ENCODE results near the gene DENND1A.

DENND1A gene

GRCh38 chr9:123470121-123470782 lies 459.7 kb downstream of the DENND1A start:
- DNase-seq (ENCODE audit: low read depth in 2 of 2): no peak

GRCh38 chr9:123469282-123469681 lies 460.6 kb downstream of the DENND1A start:
- DNase-seq (ENCODE audit: low read depth in 2 of 2): no peak

GRCh38 chr9:123468541-123468940 lies 461.4 kb downstream of the DENND1A start:
- DNase-seq (ENCODE audit: low read depth in 2 of 2): no peak

GRCh38 chr9:123465304-123465703 lies 464.6 kb downstream of the DENND1A start:
- no peak for DNase-seq (ENCODE audit: low read depth in 2 of 2)

- no peak for DNase-seq (ENCODE audit: low read depth in 2 of 2)
Measured at GRCh38 chr9:123460091-123460490, 469.8 kb downstream of the DENND1A start.

GRCh38 chr9:123457583-123457982 lies 472.3 kb downstream of the DENND1A start:
- no peak for DNase-seq (ENCODE audit: low read depth in 2 of 2)

- DNase-seq (ENCODE audit: low read depth in 2 of 2): no peak
Measured at GRCh38 chr9:123456011-123456410, 473.9 kb downstream of the DENND1A start.

- DNase-seq (ENCODE audit: low read depth in 2 of 2): no peak
Measured at GRCh38 chr9:123455187-123455586, 474.7 kb downstream of the DENND1A start.

GRCh38 chr9:123454361-123454760 lies 475.6 kb downstream of the DENND1A start:
- no peak for DNase-seq (ENCODE audit: low read depth in 2 of 2)

- DNase-seq (ENCODE audit: low read depth in 2 of 2): no peak
Measured at GRCh38 chr9:123453831-123454321, 476.1 kb downstream of the DENND1A start.

GRCh38 chr9:123453076-123453667 lies 476.8 kb downstream of the DENND1A start:
- DNase-seq (ENCODE audit: low read depth in 2 of 2): no peak

- DNase-seq (ENCODE audit: low read depth in 2 of 2): no peak
Measured at GRCh38 chr9:123450996-123451395, 478.9 kb downstream of the DENND1A start.

- DNase-seq (ENCODE audit: low read depth in 2 of 2): no peak
Measured at GRCh38 chr9:123450098-123450770, 479.7 kb downstream of the DENND1A start.

- DNase-seq (ENCODE audit: low read depth in 2 of 2): no peak
Measured at GRCh38 chr9:123447934-123448646, 481.8 kb downstream of the DENND1A start.

- DNase-seq (ENCODE audit: low read depth in 2 of 2): no peak
Measured at GRCh38 chr9:123445981-123446610, 483.8 kb downstream of the DENND1A start.

GRCh38 chr9:123445116-123445515 lies 484.8 kb downstream of the DENND1A start:
- no peak for DNase-seq (ENCODE audit: low read depth in 2 of 2)

- no peak for DNase-seq (ENCODE audit: low read depth in 2 of 2)
Measured at GRCh38 chr9:123441769-123442168, 488.2 kb downstream of the DENND1A start.

- no peak for DNase-seq (ENCODE audit: low read depth in 2 of 2)
Measured at GRCh38 chr9:123440256-123440655, 489.7 kb downstream of the DENND1A start.

GRCh38 chr9:123438821-123439220 lies 491.1 kb downstream of the DENND1A start:
- no peak for DNase-seq (ENCODE audit: low read depth in 2 of 2)

- DNase-seq (ENCODE audit: low read depth in 2 of 2): no peak
Measured at GRCh38 chr9:123438321-123438720, 491.6 kb downstream of the DENND1A start.

GRCh38 chr9:123437201-123437600 lies 492.7 kb downstream of the DENND1A start:
- no peak for DNase-seq (ENCODE audit: low read depth in 2 of 2)

- DNase-seq (ENCODE audit: low read depth in 2 of 2): no peak
Measured at GRCh38 chr9:123435471-123435870, 494.5 kb downstream of the DENND1A start.

All from stimulated activated CD4-positive, alpha-beta T cell treated with anti-CD3 and anti-CD28 coated beads, Interleukin-15, amount 100 ng/mL, for 48 hours (primary cell).